K562 (cell line): ENCODE data around the gene ACAP3. TPM values are rescaled to one million over a fixed set of nuclear protein-coding genes. Genes with fewer than 3 reads are reported as not detected.

Experiments
- EZH2 ChIP-seq: IDR thresholded peaks from 2 replicates; pipeline ENCODE4 v1.6.1; 2012; ENCODE audit warnings: low read depth, mild to moderate bottlenecking, inconsistent platforms, low read length, borderline replicate concordance
- GATA2 ChIP-seq: sonication (generic); formaldehyde crosslinking; IDR thresholded peaks from 2 replicates; pipeline ENCODE4 v1.4.0; 2020; ENCODE audit warnings: mild to moderate bottlenecking, missing genetic modification reagents
- POLR2G ChIP-seq: fragments of 200-400 bp; formaldehyde crosslinking; IDR thresholded peaks from 2 replicates; pipeline ENCODE4 v1.6.1; 2017; ENCODE audit warnings: low read depth, mild to moderate bottlenecking, antibody characterized with exemption, low read length, moderate library complexity
- RFX5 ChIP-seq: IDR thresholded peaks from 2 replicates; pipeline ENCODE4 v1.6.1; 2011; ENCODE audit warnings: low read depth, mild to moderate bottlenecking, improper control_type of control experiment, low read length
- RREB1 ChIP-seq: fragments of 250-450 bp; sonication (Bioruptor Pico); IDR thresholded peaks from 2 replicates; pipeline ENCODE4 v1.4.0; 2020
- TOE1 ChIP-seq, 2 experiments: fragments of 450-650 bp in 1 of 2; sonication (generic) in 1 of 2; formaldehyde crosslinking in 1 of 2; IDR thresholded peaks; 2 replicates each; pipeline versions ENCODE4 v1.7.1 to v1.8.0; 2016 to 2022; ENCODE audit warnings: borderline replicate concordance in 2 of 2, mild to moderate bottlenecking in 2 of 2, antibody characterized with exemption in 1 of 2, inconsistent platforms in 1 of 2, low read depth in 1 of 2, missing genetic modification reagents in 1 of 2, moderate library complexity in 1 of 2
- ZNF212 ChIP-seq: fragments of 450-650 bp; formaldehyde crosslinking; IDR thresholded peaks from 2 replicates; pipeline ENCODE4 v1.4.0; 2020; ENCODE audit warnings: mild to moderate bottlenecking
- polyA plus RNA-seq, 8 experiments: library from polyadenylated mRNA; depleted of rRNA in 4 of 8; stranded (reverse) in 5 of 8; unstranded in 3 of 8; fragments of >200 nt; fragmentation: Nextera tagmentation in 2 of 8; fragmentation: Illumina TruSeq in 1 of 8; extraction: Ambion mirVana in 2 of 8; extraction: Trizol in 1 of 8; gene quantifications; 2 replicates each; pipeline versions ENCODE4 v1.2.1 to v1.2.3, GENCODE V29; 2011 to 2014; ENCODE audit warnings: inconsistent platforms in 1 of 8, missing spikeins in 1 of 8
- total RNA-seq, 7 experiments: library from RNA; depleted of rRNA in 6 of 7; stranded (reverse); fragments of >200 nt in 6 of 7; fragmentation: Illumina TruSeq in 2 of 7; extraction: Trizol in 2 of 7; gene quantifications; 2 replicates each; pipeline versions ENCODE4 v1.2.1 to v1.2.3, GENCODE V29; 2011 to 2021; ENCODE audit warnings: low replicate concordance in 1 of 7
- TF ChIP-seq, protein P1 (sequence below), 2 experiments: fragments of 450-650 bp; IDR thresholded peaks; 2 replicates each; pipeline ENCODE4 v1.6.1; 2016; ENCODE audit warnings: mild to moderate bottlenecking in 2 of 2, borderline replicate concordance in 1 of 2, low read depth in 1 of 2, moderate library complexity in 1 of 2
- TF ChIP-seq, protein P2 (sequence below): sonication (generic); formaldehyde crosslinking; IDR thresholded peaks from 2 replicates; pipeline ENCODE4 v1.8.0; 2022; ENCODE audit warnings: mild to moderate bottlenecking, missing genetic modification reagents, borderline replicate concordance

ACAP3 gene
- total and polyA plus RNA-seq, 9 of the 15 experiments (the other 6 are each of a cell fraction or from before 2014, with no cell fraction given), result 0.01 to 49.0 (median 12.0) TPM

GRCh38 chr1:1273512-1274298 is 34.0 kb downstream of the ACAP3 start, which contains the start of gene UBE2J2 (continued):
- TF ChIP-seq, protein P1, sequence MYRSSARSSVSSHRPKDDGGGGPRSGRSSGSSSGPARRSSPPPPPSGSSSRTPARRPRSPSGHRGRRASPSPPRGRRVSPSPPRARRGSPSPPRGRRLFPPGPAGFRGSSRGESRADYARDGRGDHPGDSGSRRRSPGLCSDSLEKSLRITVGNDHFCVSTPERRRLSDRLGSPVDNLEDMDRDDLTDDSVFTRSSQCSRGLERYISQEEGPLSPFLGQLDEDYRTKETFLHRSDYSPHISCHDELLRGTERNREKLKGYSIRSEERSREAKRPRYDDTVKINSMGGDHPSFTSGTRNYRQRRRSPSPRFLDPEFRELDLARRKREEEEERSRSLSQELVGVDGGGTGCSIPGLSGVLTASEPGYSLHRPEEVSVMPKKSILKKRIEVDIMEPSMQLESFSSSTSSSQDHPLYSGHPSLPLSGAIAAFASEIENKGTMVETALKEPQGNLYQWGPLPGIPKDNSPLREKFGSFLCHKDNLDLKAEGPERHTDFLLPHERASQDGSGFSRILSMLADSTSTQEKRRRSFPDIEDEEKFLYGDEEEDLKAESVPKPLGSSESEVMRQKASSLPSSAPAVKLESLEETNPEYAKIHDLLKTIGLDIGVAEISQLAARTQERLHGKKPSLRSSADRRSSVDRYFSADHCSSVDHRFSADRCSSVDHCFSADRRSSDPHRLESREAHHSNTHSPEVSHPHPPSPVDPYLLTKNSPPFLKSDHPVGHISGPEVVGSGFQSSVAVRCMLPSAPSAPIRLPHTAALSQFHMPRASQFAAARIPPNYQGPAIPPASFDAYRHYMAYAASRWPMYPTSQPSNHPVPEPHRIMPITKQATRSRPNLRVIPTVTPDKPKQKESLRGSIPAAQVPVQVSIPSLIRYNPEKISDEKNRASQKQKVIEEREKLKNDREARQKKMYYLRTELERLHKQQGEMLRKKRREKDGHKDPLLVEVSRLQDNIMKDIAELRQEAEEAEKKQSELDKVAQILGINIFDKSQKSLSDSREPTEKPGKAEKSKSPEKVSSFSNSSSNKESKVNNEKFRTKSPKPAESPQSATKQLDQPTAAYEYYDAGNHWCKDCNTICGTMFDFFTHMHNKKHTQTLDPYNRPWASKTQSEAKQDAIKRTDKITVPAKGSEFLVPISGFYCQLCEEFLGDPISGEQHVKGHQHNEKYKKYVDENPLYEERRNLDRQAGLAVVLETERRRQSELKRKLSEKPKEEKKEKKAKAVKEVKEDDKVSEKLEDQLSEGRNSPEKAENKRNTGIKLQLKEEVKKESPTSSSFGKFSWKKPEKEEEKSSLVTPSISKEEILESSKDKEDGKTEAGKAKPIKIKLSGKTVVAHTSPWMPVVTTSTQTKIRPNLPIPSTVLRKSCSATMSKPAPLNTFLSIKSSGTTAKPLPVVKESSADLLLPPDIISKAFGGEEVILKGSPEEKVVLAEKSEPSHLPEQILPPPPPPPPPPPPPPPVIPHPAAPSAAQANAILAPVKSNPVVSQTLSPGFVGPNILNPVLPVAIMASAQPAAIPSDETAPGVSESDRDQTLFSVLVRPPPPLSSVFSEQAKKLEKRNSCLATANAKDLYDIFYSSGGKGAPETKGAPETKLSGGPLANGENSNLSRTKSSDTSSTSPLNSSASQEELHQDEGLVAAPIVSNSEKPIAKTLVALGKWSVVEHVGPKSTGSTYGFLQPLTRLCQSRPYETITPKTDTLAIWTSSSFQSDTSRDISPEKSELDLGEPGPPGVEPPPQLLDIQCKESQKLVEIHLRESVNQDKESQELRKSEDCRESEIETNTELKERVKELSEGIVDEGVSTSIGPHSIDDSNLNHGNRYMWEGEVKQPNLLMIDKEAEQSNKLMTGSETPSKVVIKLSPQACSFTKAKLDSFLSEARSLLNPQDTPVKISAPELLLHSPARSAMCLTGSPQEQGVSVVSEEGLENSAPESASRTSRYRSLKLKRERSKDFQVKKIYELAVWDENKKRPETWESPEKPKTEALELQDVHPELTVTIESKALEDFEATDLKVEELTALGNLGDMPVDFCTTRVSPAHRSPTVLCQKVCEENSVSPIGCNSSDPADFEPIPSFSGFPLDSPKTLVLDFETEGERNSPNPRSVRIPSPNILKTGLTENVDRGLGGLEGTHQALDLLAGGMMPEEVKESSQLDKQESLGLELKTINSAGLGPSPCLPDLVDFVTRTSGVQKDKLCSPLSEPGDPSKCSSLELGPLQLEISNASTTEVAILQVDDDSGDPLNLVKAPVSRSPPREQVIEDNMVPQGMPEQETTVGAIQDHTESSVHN (IDR thresholded peaks at IDR 0.05; ENCODE audit: borderline replicate concordance in 1 of 2, low read depth in 1 of 2), result no peak
- no peak for TF ChIP-seq GATA2 (CRISPR knock-in tag)
- no peak for TF ChIP-seq TOE1 (IDR thresholded peaks at IDR 0.05; ENCODE audit: borderline replicate concordance)
- no peak for TF ChIP-seq TOE1 (CRISPR knock-in tag; IDR thresholded peaks at IDR 0.05; ENCODE audit: borderline replicate concordance, low read depth)
- TF ChIP-seq POLR2G, result peak; percentile 88
- TF ChIP-seq RREB1 (CRISPR knock-in tag), result 0 out of 2 replicates have a peak, but pooled peaks have one; percentile 32
- TF ChIP-seq RFX5, result no peak
- TF ChIP-seq, protein P2, sequence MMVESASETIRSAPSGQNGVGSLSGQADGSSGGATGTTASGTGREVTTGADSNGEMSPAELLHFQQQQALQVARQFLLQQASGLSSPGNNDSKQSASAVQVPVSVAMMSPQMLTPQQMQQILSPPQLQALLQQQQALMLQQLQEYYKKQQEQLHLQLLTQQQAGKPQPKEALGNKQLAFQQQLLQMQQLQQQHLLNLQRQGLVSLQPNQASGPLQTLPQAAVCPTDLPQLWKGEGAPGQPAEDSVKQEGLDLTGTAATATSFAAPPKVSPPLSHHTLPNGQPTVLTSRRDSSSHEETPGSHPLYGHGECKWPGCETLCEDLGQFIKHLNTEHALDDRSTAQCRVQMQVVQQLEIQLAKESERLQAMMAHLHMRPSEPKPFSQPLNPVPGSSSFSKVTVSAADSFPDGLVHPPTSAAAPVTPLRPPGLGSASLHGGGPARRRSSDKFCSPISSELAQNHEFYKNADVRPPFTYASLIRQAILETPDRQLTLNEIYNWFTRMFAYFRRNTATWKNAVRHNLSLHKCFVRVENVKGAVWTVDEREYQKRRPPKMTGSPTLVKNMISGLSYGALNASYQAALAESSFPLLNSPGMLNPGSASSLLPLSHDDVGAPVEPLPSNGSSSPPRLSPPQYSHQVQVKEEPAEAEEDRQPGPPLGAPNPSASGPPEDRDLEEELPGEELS (CRISPR knock-in tag), result no peak
- no peak for TF ChIP-seq EZH2
- TF ChIP-seq ZNF212 (CRISPR knock-in tag), result no peak
